HFFc6 (cell line): ENCODE data around the gene C1QTNF12. TPM values are rescaled to one million over a fixed set of nuclear protein-coding genes. Genes with fewer than 3 reads are reported as not detected.

Experiments used
- DNase-seq: peaks from one replicate; pipeline ENCODE4 v3.0.0-alpha.2; 2018
- H3K27ac Mint-ChIP-seq: 2 replicates; pipeline ENCODE4 v1.8.0; 2020; ENCODE audit warnings: mild to moderate bottlenecking, mixed read lengths
- H3K27me3 Mint-ChIP-seq: 2 replicates; pipeline ENCODE4 v1.8.0; 2021; ENCODE audit warnings: mild to moderate bottlenecking, moderate library complexity, mixed read lengths; ENCODE audit not compliant: insufficient read depth
- H3K36me3 Mint-ChIP-seq: 2 replicates; pipeline ENCODE4 v1.8.0; 2021; ENCODE audit warnings: low read depth, mixed read lengths
- H3K4me1 Mint-ChIP-seq: 2 replicates; pipeline ENCODE4 v1.8.0; 2020; ENCODE audit warnings: low read depth, mixed read lengths
- H3K4me3 Mint-ChIP-seq: 2 replicates; pipeline ENCODE4 v1.8.0; 2020; ENCODE audit warnings: mild to moderate bottlenecking, moderate library complexity, mixed read lengths
- H3K9me3 Mint-ChIP-seq: 2 replicates; pipeline ENCODE4 v1.8.0; 2020; ENCODE audit warnings: mild to moderate bottlenecking, mixed read lengths
- CTCF ChIP-seq: fragments of 200-600 bp; sonication (generic); IDR thresholded peaks from 2 replicates; pipeline ENCODE4 v1.5.0; 2021; ENCODE audit warnings: antibody characterized with exemption, mild to moderate bottlenecking
- total RNA-seq, 6 experiments: library from RNA; stranded (reverse); fragmentation: NEBNext Ultra II Directional; extraction: Animal tissue kit (Norgen Biotek cat#: 25700); gene quantifications; 2 replicates in 1 of 6; 3 replicates in 5 of 6; pipeline ENCODE4 v1.2.3, GENCODE V29; 2021

The C1QTNF12 gene
- total RNA-seq, 6 experiments from 2014 or later, result 0.31 to 1.7 (median 1.1) TPM

DNA sequence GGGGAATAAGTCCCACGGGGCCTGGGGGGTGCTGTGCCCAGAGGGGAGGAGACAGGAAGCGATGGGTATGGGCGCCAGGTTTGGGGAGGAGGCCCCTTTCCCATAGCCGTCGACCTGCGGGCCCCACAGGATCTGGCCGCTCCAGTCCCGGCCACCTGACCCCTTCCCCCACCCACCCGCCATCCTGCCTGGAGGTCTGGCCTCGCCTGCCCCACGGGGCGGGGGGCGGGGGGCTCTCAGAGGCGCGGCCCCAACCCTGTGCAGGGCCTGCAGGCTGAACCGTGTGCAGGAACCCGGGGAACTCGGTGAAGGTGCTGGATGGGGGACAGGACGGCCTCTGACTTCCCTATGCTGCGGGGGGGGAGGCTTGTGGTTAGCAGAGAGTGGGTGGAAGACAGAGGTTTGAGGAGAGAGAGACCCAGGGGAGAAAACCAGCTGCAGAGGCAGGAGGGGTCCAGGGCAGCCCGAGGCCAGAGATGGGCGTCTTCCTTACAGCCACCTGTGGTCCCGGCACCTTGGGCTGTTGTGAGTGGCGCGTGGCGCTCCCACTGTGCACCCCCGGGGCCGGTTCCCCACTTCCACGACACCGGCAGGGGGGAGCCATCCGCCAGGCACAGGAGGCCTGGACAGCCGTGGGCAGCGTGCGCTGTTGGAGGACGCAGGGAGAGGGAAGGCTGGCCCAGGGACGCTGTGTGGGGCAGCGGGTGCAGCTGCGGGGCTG is 37.6 kb downstream of the C1QTNF12 start:
- Mint-ChIP-seq H3K27me3 (no peaks in the 10 kb centered on the region), H3K9me3 (no peaks in the 10 kb centered on the region), H3K4me1 (peaks cover 13% of the 10 kb centered on the region), H3K36me3 (no peaks in the 10 kb centered on the region), H3K4me3 (peak overlapping the region; percentile 85), H3K27ac (peak overlapping the region; percentile 93)
- TF ChIP-seq CTCF, result no peak
- no peak for DNase-seq

DNA sequence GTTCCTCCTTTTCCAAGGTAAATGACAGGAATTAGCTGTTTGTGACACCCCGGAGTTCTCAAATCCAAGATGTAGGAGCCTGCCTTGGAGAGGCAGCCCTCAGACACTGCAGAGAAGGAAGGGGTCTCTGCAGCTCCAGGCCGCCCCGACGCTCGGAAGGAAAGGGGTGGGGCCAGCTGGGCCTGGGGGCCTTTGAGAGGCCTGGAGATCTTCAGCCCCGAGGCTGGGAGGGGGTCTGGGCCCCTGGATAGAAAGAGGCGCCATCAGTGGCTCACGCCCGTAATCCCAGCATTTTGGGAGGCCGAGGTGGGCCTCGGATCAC is 39.0 kb downstream of the C1QTNF12 start:
- no peaks in the 10 kb centered on the region for H3K27me3 Mint-ChIP-seq
- no peaks in the 10 kb centered on the region for H3K9me3 Mint-ChIP-seq
- DNase-seq, result no peak
- no peak for TF ChIP-seq CTCF
- H3K4me1 Mint-ChIP-seq, result peaks cover 13% of the 10 kb centered on the region
- H3K27ac Mint-ChIP-seq, result no peak overlapping the region
- no peak overlapping the region for H3K4me3 Mint-ChIP-seq
- no peaks in the 10 kb centered on the region for H3K36me3 Mint-ChIP-seq

GRCh38 chr1:1206966-1207531 is 39.5 kb downstream of the C1QTNF12 start:
- no peak overlapping the region for H3K27ac Mint-ChIP-seq
- no peaks in the 10 kb centered on the region for H3K27me3 Mint-ChIP-seq
- no peak for DNase-seq
- peaks cover 13% of the 10 kb centered on the region for H3K4me1 Mint-ChIP-seq
- no peaks in the 10 kb centered on the region for H3K9me3 Mint-ChIP-seq
- TF ChIP-seq CTCF, result peak; percentile 17
- H3K4me3 Mint-ChIP-seq, result no peak overlapping the region
- H3K36me3 Mint-ChIP-seq, result no peaks in the 10 kb centered on the region

- no peak for DNase-seq
- Mint-ChIP-seq H3K4me1 (peaks cover 13% of the 10 kb centered on the region), H3K36me3 (no peaks in the 10 kb centered on the region), H3K27ac (no peak within 1 kb of the TSS), H3K9me3 (no peaks in the 10 kb centered on the region), H3K27me3 (no peaks in the 10 kb centered on the region), H3K4me3 (no peak within 1 kb of the TSS)
- no peak for TF ChIP-seq CTCF
These were observed 40.1 kb downstream of the C1QTNF12 start, which contains the start of gene TNFRSF18 for GRCh38 chr1:1206376-1206965. TSS of gene TNFRSF18 (minus strand) at chr1:1206592. CDS start at chr1:1206571, 21 bp downstream.

- no peak overlapping the region for H3K4me3 Mint-ChIP-seq
- no peaks in the 10 kb centered on the region for H3K9me3 Mint-ChIP-seq
- TF ChIP-seq CTCF, result no peak
- H3K27ac Mint-ChIP-seq, result no peak overlapping the region
- H3K27me3 Mint-ChIP-seq, result no peaks in the 10 kb centered on the region
- no peaks in the 10 kb centered on the region for H3K36me3 Mint-ChIP-seq
- no peak for DNase-seq
- H3K4me1 Mint-ChIP-seq, result peaks cover 13% of the 10 kb centered on the region
These were observed 40.6 kb downstream of the C1QTNF12 start for GRCh38 chr1:1205769-1206375.
